PC-9 (cell line): ENCODE data around the gene ANO2. TPM values are rescaled to one million over a fixed set of nuclear protein-coding genes. Genes with fewer than 3 reads are reported as not detected.

Source experiments
- BruUV-seq: library from RNA; stranded (reverse); fragments of 400-500 nt; replicated peaks from 2 replicates; lab custom pipeline; 2021; lab: Mats Ljungman, UMichigan
- CTCF ChIA-PET: fragments of 300-600 bp; sonication (Branson Sonifier 250); formaldehyde crosslinking; loops from one replicate; lab custom pipeline; 2022; ENCODE audit warnings: antibody characterized with exemption; lab: Charles Lee
- POLR2A ChIA-PET: fragments of 300-600 bp; sonication (Branson Sonifier 250); formaldehyde crosslinking; loops from one replicate; lab custom pipeline; 2022; ENCODE audit warnings: antibody characterized with exemption; ENCODE audit not compliant: unreplicated experiment; lab: Charles Lee
- DNase-seq, 2 experiments: peaks; one replicate each; pipeline versions ENCODE4 v3.0.0 to v3.0.0-alpha.2; 2015 to 2022; ENCODE audit warnings: mixed read lengths in 1 of 2
- H2AFZ ChIP-seq: fragments of 200-600 bp; sonication (generic); 2 replicates; pipeline ENCODE4 v1.8.1; 2017; ENCODE audit warnings: antibody characterized with exemption
- H3F3A ChIP-seq: fragments of 200-600 bp; sonication (generic); 2 replicates; pipeline ENCODE4 v1.8.1; 2017; ENCODE audit warnings: antibody characterized with exemption, mild to moderate bottlenecking, low read depth; ENCODE audit not compliant: insufficient read depth
- H3K27ac ChIP-seq: fragments of 200-600 bp; sonication (generic); 2 replicates; pipeline ENCODE4 v1.6.1; 2016; ENCODE audit warnings: mixed run types
- H3K27me3 ChIP-seq: fragments of 200-600 bp; sonication (generic); 2 replicates; pipeline ENCODE4 v1.6.1; 2016; ENCODE audit warnings: low read depth, mixed run types; ENCODE audit not compliant: insufficient read depth
- H3K36me3 ChIP-seq: fragments of 200-600 bp; sonication (generic); 2 replicates; pipeline ENCODE4 v1.6.1; 2016; ENCODE audit warnings: low read depth, mixed run types
- H3K4me1 ChIP-seq: fragments of 200-600 bp; sonication (generic); replicated peaks from 2 replicates; pipeline ENCODE4 v1.6.1; 2016; ENCODE audit warnings: mixed run types; ENCODE audit not compliant: insufficient read depth
- H3K4me2 ChIP-seq: fragments of 200-600 bp; sonication (generic); 2 replicates; pipeline ENCODE4 v1.6.1; 2017; ENCODE audit warnings: mixed run types
- H3K4me3 ChIP-seq: fragments of 200-600 bp; sonication (generic); 2 replicates; pipeline ENCODE4 v1.6.1; 2016; ENCODE audit warnings: mixed run types
- H3K79me2 ChIP-seq: fragments of 200-600 bp; sonication (generic); 2 replicates; pipeline ENCODE4 v1.6.1; 2017; ENCODE audit warnings: low read depth, mixed run types
- H3K9me2 ChIP-seq: fragments of 200-600 bp; sonication (generic); 2 replicates; pipeline ENCODE4 v1.8.1; 2017; ENCODE audit warnings: mild to moderate bottlenecking; ENCODE audit not compliant: insufficient read depth
- H3K9me3 ChIP-seq: fragments of 200-600 bp; sonication (generic); 2 replicates; pipeline ENCODE4 v1.8.1; 2016; ENCODE audit warnings: low read depth; ENCODE audit not compliant: insufficient read depth
- H4K20me1 ChIP-seq: fragments of 200-600 bp; sonication (generic); 2 replicates; pipeline ENCODE4 v1.8.1; 2017; ENCODE audit not compliant: insufficient read depth
- CTCF ChIP-seq: fragments of 200-600 bp; sonication (generic); conservative IDR thresholded peaks from 2 replicates; pipeline ENCODE4 v1.6.1; 2017; ENCODE audit warnings: mixed run types, antibody characterized with exemption, mild to moderate bottlenecking, moderate library complexity
- EZH2 ChIP-seq: fragments of 200-600 bp; sonication (generic); IDR thresholded peaks from 2 replicates; pipeline ENCODE4 v1.8.0; 2017; ENCODE audit warnings: antibody characterized with exemption, low read depth
- intact Hi-C: fragments of 100-400 bp; cut with micrococcal nuclease; formaldehyde crosslinking; loops from one replicate; pipeline ENCODE4 v1.10.0; 2022; ENCODE audit not compliant: unreplicated experiment
- total RNA-seq: library from RNA; stranded (reverse); gene quantifications from 2 replicates; pipeline ENCODE4 v1.2.3, GENCODE V29; 2021

ANO2 gene
- total RNA-seq, 1 experiment from 2014 or later, result not detected

- H3K4me1 ChIP-seq, result no peaks in the 10 kb centered on the region
- H3K4me2 ChIP-seq, result no peak overlapping the region
- BruUV-seq, result no TSS peak
- H2AFZ ChIP-seq, result no peak overlapping the region
- no peak overlapping the region for H3K4me3 ChIP-seq
- no peak for TF ChIP-seq EZH2
- no peak for TF ChIP-seq CTCF
- no peaks in the 10 kb centered on the region for H4K20me1 ChIP-seq
- H3K9me2 ChIP-seq, result no peaks in the 10 kb centered on the region
- no peak for DNase-seq
- H3K36me3 ChIP-seq, result no peaks in the 10 kb centered on the region
- H3K79me2 ChIP-seq, result no peaks in the 10 kb centered on the region
- no peaks in the 10 kb centered on the region for H3K9me3 ChIP-seq
- intact Hi-C loops, result no loop called here
- H3K27me3 ChIP-seq, result peaks cover 43% of the 10 kb centered on the region
- CTCF ChIA-PET, result no interaction called here
- POLR2A ChIA-PET, result no interaction called here
- no peaks in the 10 kb centered on the region for H3F3A ChIP-seq
- H3K27ac ChIP-seq, result no peak overlapping the region
Measured at GRCh38 chr12:5865397-5865796, 79.7 kb downstream of the ANO2 start.

GRCh38 chr12:5864972-5865371 lies 80.1 kb downstream of the ANO2 start:
- Histone ChIP-seq H3K4me2 (no peak overlapping the region), H3F3A (no peaks in the 10 kb centered on the region), H3K4me3 (no peak overlapping the region), H3K36me3 (no peaks in the 10 kb centered on the region), H3K9me3 (no peaks in the 10 kb centered on the region), H3K79me2 (no peaks in the 10 kb centered on the region), H2AFZ (no peak overlapping the region), H3K4me1 (no peaks in the 10 kb centered on the region), H3K27me3 (peaks cover 43% of the 10 kb centered on the region), H3K9me2 (no peaks in the 10 kb centered on the region), H3K27ac (no peak overlapping the region), H4K20me1 (no peaks in the 10 kb centered on the region)
- POLR2A ChIA-PET, result no interaction called here
- CTCF ChIA-PET, result no interaction called here
- intact Hi-C loops, result no loop called here
- TF ChIP-seq EZH2, result no peak
- no peak for TF ChIP-seq CTCF
- DNase-seq, result no peak
- BruUV-seq, result no TSS peak

GRCh38 chr12:5864301-5864700 lies 80.8 kb downstream of the ANO2 start:
- Histone ChIP-seq H2AFZ (no peak overlapping the region), H4K20me1 (no peaks in the 10 kb centered on the region), H3K4me2 (no peak overlapping the region), H3K79me2 (no peaks in the 10 kb centered on the region), H3K9me2 (no peaks in the 10 kb centered on the region), H3K4me3 (no peak overlapping the region), H3K4me1 (no peaks in the 10 kb centered on the region), H3K36me3 (no peaks in the 10 kb centered on the region), H3K27ac (no peak overlapping the region), H3K9me3 (no peaks in the 10 kb centered on the region), H3F3A (no peaks in the 10 kb centered on the region), H3K27me3 (peaks cover 43% of the 10 kb centered on the region)
- ChIA-PET POLR2A (no interaction called here), CTCF (no interaction called here)
- no peak for DNase-seq
- intact Hi-C loops, result no loop called here
- TF ChIP-seq EZH2 (no peak), CTCF (no peak)
- no TSS peak for BruUV-seq
